Right atrium auricular region (tissue), 2 donors: ENCODE results near the gene HOXA6. TPM values are rescaled to one million over a fixed set of nuclear protein-coding genes. Genes with fewer than 3 reads are reported as not detected.

ENCODE experiments used
- DNase-seq: peaks from one replicate; pipeline ENCODE4 v3.0.0-alpha.2; 2019; ENCODE audit warnings: low spot score
- H3K27ac ChIP-seq, 2 donors: fragments of 200-600 bp; sonication (generic); 1 replicate in 1 of 2; 2 replicates in 1 of 2; pipeline ENCODE4 v1.5.1; 2016 to 2019
- H3K27me3 ChIP-seq, 2 donors: fragments of 200-600 bp; sonication (generic); one replicate each; pipeline versions ENCODE4 v1.5.1 to v1.6.0; 2017 to 2019
- H3K36me3 ChIP-seq: fragments of 200-600 bp; sonication (generic); one replicate; pipeline ENCODE4 v1.5.1; 2016
- H3K4me1 ChIP-seq, 2 donors: fragments of 200-600 bp; sonication (generic); one replicate each; pipeline versions ENCODE4 v1.5.1 to v1.6.0; 2017 to 2019
- H3K4me3 ChIP-seq, 2 donors: fragments of 200-600 bp; sonication (generic); 1 replicate in 1 of 2; 2 replicates in 1 of 2; pipeline ENCODE4 v1.5.1; 2017 to 2019; ENCODE audit warnings: mild to moderate bottlenecking in 1 of 2, moderate library complexity in 1 of 2
- H3K9me3 ChIP-seq, 2 donors: fragments of 200-600 bp; sonication (generic); one replicate each; pipeline ENCODE4 v1.5.1; 2019
- CTCF ChIP-seq, 2 donors: fragments of 200-600 bp; sonication (generic); IDR thresholded peaks; one replicate each; pipeline ENCODE4 v1.5.1; 2019; ENCODE audit warnings: antibody characterized with exemption in 2 of 2
- total RNA-seq, 2 donors: library from RNA; depleted of rRNA; stranded (reverse); fragments of >200 nt; gene quantifications; one replicate each; pipeline ENCODE4 v1.1.0, GENCODE V29; 2016

The HOXA6 gene
- total RNA-seq, 2 donors from 2014 or later = not detected

GRCh38 chr7:27192546-27193334 lies 45.2 kb upstream of the HOXA6 start:
- Histone ChIP-seq H3K27ac (no peak overlapping the region), H3K4me1 (peaks cover 0 to 36% of the 10 kb centered on the region in 2 donors), H3K27me3 (peaks cover 80 to 89% of the 10 kb centered on the region in 2 donors), H3K4me3 (peak overlapping the region in 1 of 2 donors; percentile 33), H3K36me3 (no peaks in the 10 kb centered on the region), H3K9me3 (no peaks in the 10 kb centered on the region)
- no peak for DNase-seq
- no peak for TF ChIP-seq CTCF (IDR thresholded peaks at IDR 0.05)

- TF ChIP-seq CTCF (IDR thresholded peaks at IDR 0.05) = no peak
- Histone ChIP-seq H3K36me3 (no peaks in the 10 kb centered on the region), H3K9me3 (no peaks in the 10 kb centered on the region), H3K4me3 (peak overlapping the region in 1 of 2 donors; percentile 33), H3K27ac (no peak overlapping the region), H3K27me3 (peaks cover 79 to 90% of the 10 kb centered on the region in 2 donors), H3K4me1 (peaks cover 0 to 40% of the 10 kb centered on the region in 2 donors)
- no peak for DNase-seq
Measured at GRCh38 chr7:27191833-27192545, 44.4 kb upstream of the HOXA6 start.

GRCh38 chr7:27191161-27191731 lies 43.7 kb upstream of the HOXA6 start:
- H3K27ac ChIP-seq = no peak overlapping the region
- H3K27me3 ChIP-seq = peaks cover 73 to 93% of the 10 kb centered on the region in 2 donors
- no peak for TF ChIP-seq CTCF (IDR thresholded peaks at IDR 0.05)
- no peak for DNase-seq
- peaks cover 0 to 40% of the 10 kb centered on the region in 2 donors for H3K4me1 ChIP-seq
- no peak overlapping the region for H3K4me3 ChIP-seq
- no peaks in the 10 kb centered on the region for H3K36me3 ChIP-seq
- H3K9me3 ChIP-seq = no peaks in the 10 kb centered on the region

- Histone ChIP-seq H3K27ac (no peak overlapping the region), H3K4me3 (no peak overlapping the region), H3K4me1 (peaks cover 0 to 49% of the 10 kb centered on the region in 2 donors), H3K27me3 (peaks cover 74 to 96% of the 10 kb centered on the region in 2 donors), H3K36me3 (no peaks in the 10 kb centered on the region), H3K9me3 (no peaks in the 10 kb centered on the region)
- no peak for DNase-seq
- no peak for TF ChIP-seq CTCF (IDR thresholded peaks at IDR 0.05)
Measured at GRCh38 chr7:27189997-27190748, 42.6 kb upstream of the HOXA6 start.

- peaks cover 77 to 96% of the 10 kb centered on the region in 2 donors for H3K27me3 ChIP-seq
- TF ChIP-seq CTCF (IDR thresholded peaks at IDR 0.05) = no peak
- no peaks in the 10 kb centered on the region for H3K36me3 ChIP-seq
- peaks cover 0 to 56% of the 10 kb centered on the region in 2 donors for H3K4me1 ChIP-seq
- peak overlapping the region in 1 of 2 donors; percentile 27 for H3K4me3 ChIP-seq
- no peak for DNase-seq
- no peak overlapping the region for H3K27ac ChIP-seq
- H3K9me3 ChIP-seq = no peaks in the 10 kb centered on the region
Measured at GRCh38 chr7:27189295-27189996, 41.9 kb upstream of the HOXA6 start.
